Activated naive CD8-positive, alpha-beta T cell treated with anti-CD3 and anti-CD28 coated beads for 36 hours (primary cell): ENCODE results near the gene VEGFA. TPM values are rescaled to one million over a fixed set of nuclear protein-coding genes. Genes with fewer than 3 reads are reported as not detected.

Experiments used
- DNase-seq: peaks from one replicate; pipeline ENCODE4 v3.0.0; 2021
- H3K27ac Mint-ChIP-seq: one replicate; pipeline ENCODE4 v1.8.0; 2022; ENCODE audit warnings: mild to moderate bottlenecking, moderate library complexity, mixed read lengths
- H3K27me3 Mint-ChIP-seq: one replicate; pipeline ENCODE4 v1.8.0; 2022; ENCODE audit warnings: mild to moderate bottlenecking, mixed read lengths
- H3K36me3 Mint-ChIP-seq: one replicate; pipeline ENCODE4 v1.8.0; 2021; ENCODE audit warnings: mild to moderate bottlenecking, mixed read lengths
- H3K4me1 Mint-ChIP-seq: one replicate; pipeline ENCODE4 v1.8.0; 2021; ENCODE audit warnings: mixed read lengths
- H3K4me3 Mint-ChIP-seq: one replicate; pipeline ENCODE4 v1.8.0; 2022; ENCODE audit warnings: mild to moderate bottlenecking, moderate library complexity, mixed read lengths
- H3K9me3 Mint-ChIP-seq: one replicate; pipeline ENCODE4 v1.8.0; 2022; ENCODE audit warnings: mixed read lengths
- total RNA-seq, 2 experiments: library from RNA; stranded (reverse); gene quantifications; one replicate each; pipeline ENCODE4 v1.2.3, GENCODE V29; 2021

Gene VEGFA
- total RNA-seq, 2 experiments from 2014 or later, result 51.9 to 54.7 TPM

- Mint-ChIP-seq H3K4me1 (peaks cover 4% of the 10 kb centered on the region), H3K36me3 (no peaks in the 10 kb centered on the region), H3K9me3 (no peaks in the 10 kb centered on the region), H3K27ac (no peak overlapping the region), H3K27me3 (no peaks in the 10 kb centered on the region), H3K4me3 (no peak overlapping the region)
- DNase-seq, result no peak
These were observed 25.4 kb downstream of the VEGFA start for GRCh38 chr6:43795421-43795820.

GRCh38 chr6:43796168-43796567, 26.2 kb downstream of the VEGFA start:
- Mint-ChIP-seq H3K4me1 (peaks cover 4% of the 10 kb centered on the region), H3K4me3 (no peak overlapping the region), H3K27ac (no peak overlapping the region), H3K9me3 (no peaks in the 10 kb centered on the region), H3K27me3 (no peaks in the 10 kb centered on the region), H3K36me3 (no peaks in the 10 kb centered on the region)
- DNase-seq, result no peak

DNA sequence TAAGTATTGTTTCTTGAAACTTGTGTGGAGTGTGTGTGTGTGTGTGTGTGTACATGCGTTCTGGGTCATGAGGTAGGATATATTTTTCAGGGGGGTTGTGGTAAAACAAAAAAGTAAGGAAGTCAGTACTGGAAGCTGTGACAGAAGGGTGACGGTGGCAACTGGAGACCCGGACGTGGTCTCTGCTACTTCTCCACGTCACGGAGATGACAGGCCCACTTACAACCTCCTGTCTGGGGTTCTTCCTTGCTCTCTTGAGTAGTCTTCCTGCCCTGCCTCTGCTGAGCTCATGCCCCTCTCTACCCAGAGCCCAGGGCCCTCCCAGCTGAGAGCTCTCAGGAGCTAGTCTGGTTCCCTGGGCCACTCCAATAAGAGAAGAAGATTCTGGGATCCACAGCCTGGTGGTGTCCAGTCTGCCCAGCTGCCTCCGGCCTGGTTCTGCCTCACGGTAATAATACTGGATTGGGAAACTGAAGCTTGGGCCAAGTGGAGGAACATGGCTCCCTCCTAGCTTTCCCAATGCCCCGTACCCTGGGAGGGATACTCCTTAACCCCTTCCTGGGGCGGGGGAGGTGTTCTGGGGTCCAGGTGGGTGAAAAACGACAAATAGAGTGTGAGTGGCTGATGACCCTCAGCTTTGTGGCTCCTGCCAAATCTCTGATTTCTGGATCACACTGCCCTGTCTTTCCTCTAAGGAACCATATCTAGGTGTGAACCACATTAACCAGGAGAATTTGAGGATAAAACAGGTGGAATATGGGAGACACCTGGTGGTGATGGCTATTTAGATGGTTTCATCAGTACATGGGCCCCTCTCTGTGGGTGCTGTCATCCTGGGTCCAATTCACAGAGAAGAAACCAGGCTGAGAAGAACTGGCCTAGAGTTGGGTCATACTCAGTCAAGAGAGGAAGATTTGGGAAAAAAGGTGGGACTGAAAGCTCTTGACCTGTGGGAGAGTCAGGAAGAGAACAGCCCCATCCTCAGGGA, 27.2 kb downstream of the VEGFA start:
- Mint-ChIP-seq H3K27me3 (no peaks in the 10 kb centered on the region), H3K27ac (no peak overlapping the region), H3K9me3 (no peaks in the 10 kb centered on the region), H3K4me3 (no peak overlapping the region), H3K36me3 (no peaks in the 10 kb centered on the region), H3K4me1 (peaks cover 4% of the 10 kb centered on the region)
- no peak for DNase-seq

GRCh38 chr6:43797919-43798318, 27.9 kb downstream of the VEGFA start:
- Mint-ChIP-seq H3K9me3 (no peaks in the 10 kb centered on the region), H3K4me3 (no peak overlapping the region), H3K27me3 (no peaks in the 10 kb centered on the region), H3K4me1 (peaks cover 4% of the 10 kb centered on the region), H3K36me3 (no peaks in the 10 kb centered on the region), H3K27ac (no peak overlapping the region)
- no peak for DNase-seq

DNA sequence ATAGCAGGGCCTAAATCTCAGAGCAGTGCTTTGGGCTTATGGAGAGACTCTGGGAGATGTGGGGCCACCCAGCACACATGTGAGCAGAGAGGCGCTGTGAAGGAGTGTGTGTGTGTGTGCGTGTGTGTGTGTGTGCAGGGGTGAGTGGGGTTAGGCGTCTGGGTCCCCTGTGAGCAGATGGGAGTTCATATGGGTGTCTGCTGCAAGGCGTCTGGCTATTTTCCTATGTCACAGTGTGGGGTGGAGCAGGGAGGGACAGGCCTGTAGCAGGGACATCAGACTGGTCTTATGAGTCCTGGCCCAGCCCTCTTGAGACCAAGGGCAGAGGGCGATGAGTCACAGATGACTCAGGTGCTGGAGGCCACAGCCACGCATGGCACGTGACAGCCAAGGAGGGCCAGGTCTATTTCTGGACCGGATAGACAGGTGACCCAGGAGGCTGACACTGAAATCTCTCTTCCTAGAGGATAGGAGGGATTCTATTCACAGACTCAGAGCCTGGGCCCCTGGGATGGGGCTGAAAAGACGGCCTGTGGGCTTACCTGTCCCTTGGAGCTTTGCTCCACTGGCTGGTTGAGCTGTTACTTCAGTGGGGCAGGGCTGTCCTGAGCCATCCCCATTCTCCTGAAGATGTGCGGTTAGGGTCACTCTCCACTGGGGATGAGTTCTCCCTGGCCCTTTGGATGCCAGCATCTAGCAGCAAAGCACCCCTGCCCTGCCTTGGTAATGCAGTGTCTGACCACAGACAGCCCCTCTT, 28.9 kb downstream of the VEGFA start:
- H3K27ac Mint-ChIP-seq, result no peak overlapping the region
- no peaks in the 10 kb centered on the region for H3K27me3 Mint-ChIP-seq
- H3K4me3 Mint-ChIP-seq, result no peak overlapping the region
- DNase-seq, result no peak
- no peaks in the 10 kb centered on the region for H3K36me3 Mint-ChIP-seq
- peaks cover 4% of the 10 kb centered on the region for H3K4me1 Mint-ChIP-seq
- no peaks in the 10 kb centered on the region for H3K9me3 Mint-ChIP-seq

GRCh38 chr6:43799551-43800297, 29.7 kb downstream of the VEGFA start:
- no peaks in the 10 kb centered on the region for H3K9me3 Mint-ChIP-seq
- no peak overlapping the region for H3K4me3 Mint-ChIP-seq
- no peaks in the 10 kb centered on the region for H3K36me3 Mint-ChIP-seq
- no peak for DNase-seq
- peaks cover 4% of the 10 kb centered on the region for H3K4me1 Mint-ChIP-seq
- no peaks in the 10 kb centered on the region for H3K27me3 Mint-ChIP-seq
- no peak overlapping the region for H3K27ac Mint-ChIP-seq

- H3K4me3 Mint-ChIP-seq, result no peak overlapping the region
- no peak overlapping the region for H3K27ac Mint-ChIP-seq
- no peaks in the 10 kb centered on the region for H3K27me3 Mint-ChIP-seq
- H3K36me3 Mint-ChIP-seq, result no peaks in the 10 kb centered on the region
- peaks cover 4% of the 10 kb centered on the region for H3K4me1 Mint-ChIP-seq
- H3K9me3 Mint-ChIP-seq, result no peaks in the 10 kb centered on the region
- no peak for DNase-seq
These were observed 30.2 kb downstream of the VEGFA start for GRCh38 chr6:43800298-43800623.

GRCh38 chr6:43800746-43801494, 30.9 kb downstream of the VEGFA start:
- H3K4me1 Mint-ChIP-seq, result peaks cover 4% of the 10 kb centered on the region
- H3K27ac Mint-ChIP-seq, result no peak overlapping the region
- no peak overlapping the region for H3K4me3 Mint-ChIP-seq
- H3K27me3 Mint-ChIP-seq, result no peaks in the 10 kb centered on the region
- no peaks in the 10 kb centered on the region for H3K9me3 Mint-ChIP-seq
- no peaks in the 10 kb centered on the region for H3K36me3 Mint-ChIP-seq
- no peak for DNase-seq

- Mint-ChIP-seq H3K4me3 (no peak overlapping the region), H3K27ac (no peak overlapping the region), H3K27me3 (no peaks in the 10 kb centered on the region), H3K36me3 (no peaks in the 10 kb centered on the region), H3K4me1 (peaks cover 4% of the 10 kb centered on the region), H3K9me3 (no peaks in the 10 kb centered on the region)
- no peak for DNase-seq
These were observed 31.6 kb downstream of the VEGFA start for GRCh38 chr6:43801495-43802181.

DNA sequence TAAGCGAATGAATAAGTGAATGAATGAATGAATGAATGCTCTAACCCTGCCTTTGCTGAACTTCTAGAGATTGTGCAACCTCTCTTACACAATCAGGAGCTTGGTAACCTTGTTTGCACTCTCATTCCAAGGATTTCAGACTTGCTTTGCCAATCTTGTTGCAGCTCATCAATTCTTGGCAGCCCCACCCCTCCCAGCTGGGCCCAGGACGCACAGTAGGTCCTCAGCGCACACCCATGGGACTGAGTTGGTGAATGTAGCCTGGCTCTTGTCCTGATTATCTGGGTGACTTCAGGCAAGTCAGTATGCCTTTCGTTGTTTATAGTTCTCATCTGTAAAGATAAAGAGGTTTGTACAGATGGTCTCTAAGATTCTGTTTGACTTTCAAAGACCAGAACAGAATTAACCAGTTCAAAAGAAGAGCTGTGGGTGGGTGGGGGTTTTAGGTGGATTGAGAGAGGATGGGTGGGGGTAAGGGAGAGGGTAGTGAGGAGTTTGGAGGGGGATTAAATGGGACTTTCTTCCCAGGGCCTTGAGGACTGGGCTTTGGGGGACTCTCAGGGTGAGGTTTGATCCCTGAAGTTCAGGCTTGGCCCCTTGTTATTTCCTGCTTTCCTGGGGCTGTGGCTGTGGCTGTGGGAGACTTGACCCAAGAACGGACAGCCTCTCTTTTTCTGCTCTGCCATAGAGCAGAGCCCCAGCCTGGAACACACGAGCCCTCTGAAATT, 33.2 kb downstream of the VEGFA start:
- Mint-ChIP-seq H3K36me3 (no peaks in the 10 kb centered on the region), H3K27ac (no peak overlapping the region), H3K27me3 (no peaks in the 10 kb centered on the region), H3K4me3 (no peak overlapping the region), H3K9me3 (no peaks in the 10 kb centered on the region), H3K4me1 (peaks cover 4% of the 10 kb centered on the region)
- DNase-seq, result no peak

- Mint-ChIP-seq H3K9me3 (no peaks in the 10 kb centered on the region), H3K4me1 (peaks cover 4% of the 10 kb centered on the region), H3K4me3 (no peak overlapping the region), H3K27ac (no peak overlapping the region), H3K36me3 (no peaks in the 10 kb centered on the region), H3K27me3 (no peaks in the 10 kb centered on the region)
- no peak for DNase-seq
These were observed 34.0 kb downstream of the VEGFA start for GRCh38 chr6:43803783-43804549.

DNA sequence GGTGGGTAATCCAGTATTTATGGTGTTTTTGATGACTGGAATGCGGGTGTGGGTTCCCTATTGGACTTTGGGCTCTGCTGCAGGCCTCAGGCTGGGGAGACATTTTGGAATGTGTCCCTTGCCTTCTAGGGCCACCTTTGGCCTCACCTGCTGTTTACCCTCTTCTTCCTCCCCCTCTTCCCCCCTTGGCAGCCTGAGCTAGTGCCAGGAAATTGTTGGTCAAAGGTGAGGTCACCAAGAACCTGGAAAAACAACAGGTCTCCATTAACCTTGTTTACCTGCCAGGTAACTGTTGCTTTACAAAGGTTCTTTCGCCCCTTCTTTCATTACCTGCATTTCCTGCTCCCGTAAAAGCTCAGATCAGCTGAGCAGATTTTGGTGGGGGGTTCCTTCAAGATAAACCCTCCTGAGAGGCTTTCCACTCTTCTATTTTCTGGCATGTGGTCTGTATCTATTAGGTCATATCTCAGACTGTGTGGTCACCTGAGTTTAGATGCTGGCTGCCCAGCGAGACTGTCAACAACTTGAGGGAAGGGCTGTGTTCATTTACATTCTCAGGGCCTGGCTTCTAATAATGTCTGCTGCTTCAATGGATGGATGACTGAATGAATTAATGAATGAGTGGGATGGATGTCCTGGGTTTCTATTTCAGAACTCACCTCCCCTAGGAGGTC, 34.7 kb downstream of the VEGFA start:
- Mint-ChIP-seq H3K4me1 (peaks cover 2% of the 10 kb centered on the region), H3K27me3 (no peaks in the 10 kb centered on the region), H3K9me3 (no peaks in the 10 kb centered on the region), H3K4me3 (no peak overlapping the region), H3K36me3 (no peaks in the 10 kb centered on the region), H3K27ac (no peak overlapping the region)
- DNase-seq, result no peak

GRCh38 chr6:43805699-43806042, 35.7 kb downstream of the VEGFA start:
- Mint-ChIP-seq H3K4me3 (no peak overlapping the region), H3K27ac (no peak overlapping the region), H3K36me3 (no peaks in the 10 kb centered on the region), H3K4me1 (no peaks in the 10 kb centered on the region), H3K27me3 (no peaks in the 10 kb centered on the region), H3K9me3 (no peaks in the 10 kb centered on the region)
- no peak for DNase-seq
